Activated gamma-delta T cell (primary cell): ENCODE measurements around the gene KMT5C.

Source experiments
- DNase-seq: peaks from one replicate; lab custom pipeline; 2025; lab: John Stamatoyannopoulos, UW

KMT5C gene

DNA sequence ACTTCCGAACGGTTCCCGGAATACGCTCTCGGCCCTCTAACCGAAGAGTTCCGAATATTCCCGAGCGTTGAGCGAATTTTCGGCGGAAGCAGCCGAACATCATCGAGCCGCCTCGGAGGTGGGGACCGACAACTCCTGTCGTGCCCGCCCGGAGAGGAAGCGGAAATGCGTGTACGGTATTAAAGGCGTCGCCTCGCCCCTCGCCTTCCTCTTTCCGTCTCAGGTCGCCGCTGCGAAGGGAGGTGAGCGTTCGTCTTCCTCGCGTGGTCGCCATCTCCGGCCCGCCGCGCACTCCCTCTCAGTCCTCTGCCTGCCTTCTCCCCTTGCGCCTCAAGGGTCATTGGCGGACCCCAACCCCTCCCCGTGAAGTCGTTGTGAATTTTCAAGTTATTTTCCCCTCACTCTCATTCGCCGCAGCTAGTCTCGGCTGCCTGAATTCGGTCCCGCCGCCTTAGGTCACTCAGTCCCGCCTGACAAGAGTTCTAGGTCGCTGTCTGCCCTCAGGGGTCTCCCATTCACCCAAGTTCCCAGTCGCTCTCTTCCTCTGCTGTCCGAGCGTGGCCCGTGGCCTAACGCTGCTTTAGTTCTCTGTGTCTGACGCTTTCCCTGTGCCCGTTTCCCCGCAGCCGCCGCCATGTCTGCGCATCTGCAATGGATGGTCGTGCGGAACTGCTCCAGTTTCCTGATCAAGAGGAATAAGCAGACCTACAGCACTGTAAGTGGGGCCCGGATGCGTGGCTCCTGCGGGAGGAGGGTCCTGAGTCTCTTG is 46.2 kb downstream of the KMT5C start, which contains the start of gene RPL28:
Gene RPL28 (plus strand): TSS at position 209 of the 769 bp plus-strand sequence. CDS start 426 bp downstream, at position 635.
- DNase-seq, result peak; percentile 81

DNA sequence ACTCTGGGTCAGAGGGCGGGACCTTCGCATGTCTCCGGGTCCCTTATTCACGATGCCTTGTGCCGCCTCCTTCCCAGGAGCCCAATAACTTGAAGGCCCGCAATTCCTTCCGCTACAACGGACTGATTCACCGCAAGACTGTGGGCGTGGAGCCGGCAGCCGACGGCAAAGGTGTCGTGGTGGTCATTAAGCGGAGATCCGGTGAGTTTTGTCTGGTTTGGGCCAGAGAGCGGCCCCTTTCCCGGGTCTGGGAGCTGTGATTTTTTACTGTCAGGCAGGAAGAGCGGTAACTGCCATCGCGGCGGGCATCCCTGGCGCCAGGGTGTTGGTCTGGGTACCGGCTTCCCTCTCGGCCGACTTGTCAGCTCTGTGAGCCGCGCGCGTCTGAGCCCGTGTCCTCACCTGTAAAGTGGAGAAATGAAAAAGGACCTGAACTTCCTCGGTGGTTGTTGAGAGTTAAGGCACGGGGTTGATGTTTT is 46.9 kb downstream of the KMT5C start:
- no peak for DNase-seq

DNA sequence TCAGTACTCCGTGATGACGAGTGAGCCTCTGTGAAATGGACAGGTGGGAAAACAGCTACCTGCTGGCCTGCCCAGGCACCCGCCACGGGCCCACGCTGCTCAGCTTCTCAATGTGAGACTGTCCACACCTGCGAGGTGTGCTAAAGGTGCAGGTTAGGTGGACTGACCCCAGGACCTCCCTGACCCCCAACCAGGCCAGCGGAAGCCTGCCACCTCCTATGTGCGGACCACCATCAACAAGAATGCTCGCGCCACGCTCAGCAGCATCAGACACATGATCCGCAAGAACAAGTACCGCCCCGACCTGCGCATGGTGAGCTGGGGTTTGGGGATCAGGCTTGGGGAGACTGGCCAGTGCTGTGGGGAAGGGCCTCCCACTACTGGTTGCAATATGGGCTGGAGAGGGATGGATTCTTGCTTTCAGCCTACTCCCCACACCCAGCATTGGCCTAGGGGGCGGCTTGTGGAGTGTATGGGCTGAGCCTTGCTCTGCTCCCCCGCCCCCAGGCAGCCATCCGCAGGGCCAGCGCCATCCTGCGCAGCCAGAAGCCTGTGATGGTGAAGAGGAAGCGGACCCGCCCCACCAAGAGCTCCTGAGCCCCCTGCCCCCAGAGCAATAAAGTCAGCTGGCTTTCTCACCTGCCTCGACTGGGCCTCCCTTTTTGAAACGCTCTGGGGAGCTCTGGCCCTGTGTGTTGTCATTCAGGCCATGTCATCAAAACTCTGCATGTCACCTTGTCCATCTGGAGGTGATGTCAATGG is 48.2 kb downstream of the KMT5C start:
- no peak for DNase-seq

DNA sequence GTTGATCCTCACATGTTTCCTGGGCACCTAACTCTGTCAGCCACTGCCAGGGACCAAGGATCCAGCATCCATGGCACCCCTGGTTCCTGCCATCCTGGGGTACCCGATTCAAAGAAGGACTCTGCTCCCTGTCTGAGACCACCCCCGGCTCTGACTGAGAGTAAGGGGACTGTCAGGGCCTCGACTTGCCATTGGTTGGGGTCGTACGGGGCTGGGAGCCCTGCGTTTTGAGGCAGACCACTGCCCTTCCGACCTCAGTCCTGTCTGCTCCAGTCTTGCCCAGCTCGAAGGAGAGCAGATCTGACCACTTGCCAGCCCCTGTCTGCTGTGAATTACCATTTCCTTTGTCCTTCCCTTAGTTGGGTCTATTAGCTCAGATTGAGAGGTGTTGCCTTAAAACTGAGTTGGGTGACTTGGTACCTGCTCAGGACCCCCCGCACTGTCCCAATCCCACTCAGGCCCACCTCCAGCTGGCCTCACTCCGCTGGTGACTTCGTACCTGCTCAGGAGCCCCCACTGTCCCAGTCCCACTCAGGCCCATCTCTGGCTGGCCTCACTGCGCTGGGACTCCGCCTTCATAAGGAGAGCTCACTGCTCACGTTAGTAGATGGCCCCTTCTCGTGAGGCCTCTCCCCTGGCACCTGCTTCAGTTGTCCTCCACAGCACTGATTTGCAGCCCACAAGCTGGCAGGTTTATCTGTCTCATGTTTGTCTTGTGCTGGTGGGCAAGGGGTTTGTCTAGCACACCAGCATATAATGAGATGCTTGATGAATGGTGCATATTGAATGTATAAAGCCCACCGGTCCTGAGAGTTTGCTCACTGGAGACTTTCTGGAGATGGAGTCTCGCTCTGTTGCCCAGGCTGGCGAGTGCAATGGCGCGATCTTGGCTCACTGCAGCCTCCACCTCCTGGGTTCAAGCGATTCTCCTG is 50.0 kb downstream of the KMT5C start:
- no peak for DNase-seq

DNA sequence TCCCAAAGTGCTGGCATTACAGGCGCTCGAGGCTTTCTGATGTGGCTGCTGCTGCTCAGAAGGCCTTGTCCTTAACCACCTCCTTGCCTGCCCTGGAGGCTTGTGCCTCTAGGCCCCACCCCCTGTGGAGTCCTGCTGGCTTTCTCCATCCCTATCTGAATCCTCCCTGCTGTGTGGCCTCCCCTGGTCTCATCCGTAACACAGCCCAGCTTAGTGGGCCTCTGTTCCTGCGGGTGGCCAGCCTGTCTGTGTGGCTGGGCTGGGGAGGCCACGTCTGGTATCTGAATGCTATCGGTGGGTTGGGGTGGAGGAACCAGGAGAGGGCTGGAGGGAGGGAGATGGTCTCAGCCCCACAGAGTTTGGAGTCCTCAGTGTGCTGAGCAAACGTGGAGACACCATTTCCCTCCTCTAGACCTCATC is 50.8 kb downstream of the KMT5C start:
- no peak for DNase-seq

DNA sequence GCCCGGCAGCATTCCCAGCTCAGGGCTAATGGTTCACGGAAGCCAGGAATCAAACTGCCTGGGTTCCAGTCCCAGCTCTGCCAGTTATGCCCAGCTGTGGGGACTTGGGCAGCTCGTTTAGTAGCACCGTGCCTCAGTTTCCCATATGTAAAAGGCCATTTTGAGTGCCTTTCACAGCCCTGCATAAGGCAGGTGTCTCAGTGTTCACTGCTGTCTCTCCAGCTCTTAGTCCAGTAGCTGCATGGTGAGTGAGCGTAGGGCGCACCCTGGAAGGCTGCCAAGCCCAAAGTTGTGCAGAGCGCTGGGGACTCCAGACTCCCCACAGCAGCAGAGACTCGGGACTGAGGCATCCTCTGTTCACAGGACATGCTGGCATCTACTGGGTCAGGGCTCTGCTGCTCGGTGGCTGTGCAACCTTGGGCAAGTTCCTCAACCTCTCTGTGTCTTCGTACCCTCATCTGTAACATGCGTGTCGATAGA is 51.6 kb downstream of the KMT5C start:
- no peak for DNase-seq

DNA sequence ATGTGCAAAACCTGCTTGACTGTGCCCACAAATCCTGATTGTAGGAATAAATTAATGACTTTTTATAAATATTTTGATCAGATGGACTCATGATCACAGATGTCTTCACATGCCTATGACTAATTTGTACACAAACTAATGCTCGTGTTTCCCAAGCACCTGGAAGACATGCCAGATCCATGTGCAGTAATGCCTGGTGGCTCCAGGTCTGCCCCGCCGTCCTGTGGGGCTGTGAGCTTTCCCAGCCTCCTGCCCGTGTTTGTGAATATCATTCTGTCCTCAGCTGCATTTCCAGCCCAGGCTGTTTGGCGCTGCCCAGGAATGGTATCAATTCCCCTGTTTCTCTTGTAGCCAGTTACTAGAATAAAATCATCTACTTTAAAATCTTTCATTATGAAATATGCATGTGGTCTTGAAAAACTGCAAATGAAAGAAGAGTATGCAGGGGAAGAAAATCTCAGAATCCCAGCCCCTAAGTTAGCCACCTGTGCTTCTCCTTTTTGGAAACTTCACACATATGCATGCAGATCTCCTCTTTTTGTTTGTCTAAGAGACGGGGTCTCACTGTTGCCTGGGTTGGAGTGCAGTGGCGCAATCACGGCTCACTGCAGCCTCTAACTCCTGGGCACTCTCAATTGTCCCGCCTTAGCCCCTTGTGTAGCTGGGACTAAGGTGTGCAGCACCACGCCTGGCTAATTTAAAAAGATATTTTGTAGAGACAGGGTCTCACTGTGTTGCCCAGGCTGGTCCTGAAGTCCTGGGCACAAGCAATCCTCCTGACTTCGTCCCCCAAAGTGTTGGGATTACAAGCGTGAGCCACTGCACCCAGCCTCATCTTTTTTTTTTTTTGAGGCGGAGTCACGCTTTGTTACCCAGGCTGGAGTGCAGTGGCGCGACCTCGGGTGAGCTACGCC is 52.3 kb downstream of the KMT5C start:
- no peak for DNase-seq

DNA sequence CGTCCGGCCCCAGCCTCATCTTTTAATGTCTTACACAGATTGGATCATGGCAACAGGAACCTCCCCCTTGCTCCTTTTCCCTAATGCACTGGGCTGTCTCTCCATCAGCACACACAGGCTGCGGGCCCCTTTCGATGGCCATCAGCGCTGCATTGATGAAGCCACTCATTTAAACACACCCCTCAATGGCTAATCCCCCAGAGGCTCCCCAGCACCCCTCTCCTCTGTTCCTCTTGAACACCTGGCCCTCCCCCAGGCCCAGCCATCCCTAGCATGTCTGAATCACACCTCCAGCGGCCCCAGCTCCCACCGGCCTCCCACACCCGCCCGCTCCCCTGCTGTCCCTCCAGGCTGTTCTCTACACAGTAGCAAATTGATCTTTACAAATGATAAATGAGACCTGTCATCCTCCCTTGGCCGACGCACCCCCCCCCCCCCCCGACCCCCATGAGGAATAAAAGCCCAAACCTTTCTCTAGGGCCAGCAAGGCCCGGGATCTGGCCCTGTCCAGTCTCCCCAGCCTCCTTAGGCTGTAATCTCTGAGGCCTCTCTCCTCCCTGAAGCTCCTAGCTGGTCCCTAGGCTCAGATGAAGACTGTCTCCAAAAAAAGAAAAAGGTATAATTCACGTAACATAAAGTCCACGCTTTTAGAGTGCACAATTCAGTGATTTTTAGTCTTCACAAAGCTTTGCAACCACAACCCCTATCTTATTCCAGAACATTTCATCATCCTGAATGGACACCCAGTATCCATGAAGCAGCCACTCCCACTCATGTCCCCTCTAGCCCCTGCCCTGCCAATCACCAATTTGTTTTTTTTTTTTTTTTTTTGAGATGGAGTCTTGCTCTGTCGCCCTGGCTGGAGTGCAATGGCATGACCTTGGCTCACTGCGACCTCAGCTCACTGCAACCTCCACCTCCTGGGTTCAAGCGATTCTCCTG is 53.4 kb downstream of the KMT5C start:
- no peak for DNase-seq
